Keratinocyte (primary cell): ENCODE results near the gene VCAN. TPM values are rescaled to one million over a fixed set of nuclear protein-coding genes. Genes with fewer than 3 reads are reported as not detected.

Experiments used
- DNase-seq: peaks from one replicate; pipeline ENCODE4 v3.0.0-alpha.2; 2011; ENCODE audit warnings: low read depth, missing footprints, low spot score
- FAIRE-seq: peaks from 2 replicates; lab custom pipeline; 2011; peaks lifted over from hg19 to GRCh38; lab: Jason Lieb, UNC
- H2AFZ ChIP-seq: 2 replicates; pipeline ENCODE4 v1.6.0; 2012; ENCODE audit warnings: low read length, control low read depth, inconsistent platforms; ENCODE audit not compliant: control insufficient read depth
- H3K27ac ChIP-seq: 2 replicates; pipeline ENCODE4 v1.5.1; 2011; ENCODE audit warnings: low read length; ENCODE audit not compliant: control insufficient read depth, insufficient read depth
- H3K27me3 ChIP-seq: 3 replicates; pipeline ENCODE4 v1.6.0; 2011; ENCODE audit warnings: low read length; ENCODE audit not compliant: control insufficient read depth, insufficient read depth; ENCODE audit errors: extremely low read depth
- H3K36me3 ChIP-seq, 2 experiments: 2 replicates in 1 of 2; 3 replicates in 1 of 2; pipeline ENCODE4 v1.5.1; 2011; ENCODE audit warnings: low read length in 2 of 2, mild to moderate bottlenecking in 1 of 2; ENCODE audit not compliant: control insufficient read depth in 2 of 2, insufficient read depth in 2 of 2; ENCODE audit errors: extremely low read depth in 1 of 2
- H3K4me1 ChIP-seq: 3 replicates; pipeline ENCODE4 v1.5.1; 2011; ENCODE audit warnings: low read length; ENCODE audit not compliant: control insufficient read depth, insufficient read depth; ENCODE audit errors: extremely low read depth
- H3K4me2 ChIP-seq: 3 replicates; pipeline ENCODE4 v1.6.0; 2011; ENCODE audit warnings: low read depth, low read length; ENCODE audit not compliant: control insufficient read depth, insufficient read depth; ENCODE audit errors: extremely low read depth
- H3K4me3 ChIP-seq, 3 experiments: fragments of 200-600 bp in 1 of 3; sonication (generic) in 1 of 3; 2 replicates in 2 of 3; 3 replicates in 1 of 3; pipeline ENCODE4 v1.5.1; 2011 to 2016; ENCODE audit warnings: low read length in 3 of 3, mild to moderate bottlenecking in 3 of 3, control low read depth in 2 of 3, inconsistent platforms in 1 of 3, low read depth in 1 of 3, mixed read lengths in 1 of 3, mixed run types in 1 of 3, moderate library complexity in 1 of 3; ENCODE audit not compliant: control insufficient read depth in 2 of 3, insufficient read depth in 2 of 3; ENCODE audit errors: extremely low read depth in 1 of 3
- H3K79me2 ChIP-seq: 2 replicates; pipeline ENCODE4 v1.6.0; 2012; ENCODE audit warnings: low read length; ENCODE audit not compliant: control insufficient read depth, insufficient read depth
- H3K9ac ChIP-seq: 3 replicates; pipeline ENCODE4 v1.6.0; 2011; ENCODE audit warnings: low read length; ENCODE audit not compliant: control insufficient read depth, insufficient read depth; ENCODE audit errors: extremely low read depth
- H3K9me1 ChIP-seq: 3 replicates; pipeline ENCODE4 v1.6.0; 2011; ENCODE audit warnings: low read length; ENCODE audit not compliant: control insufficient read depth, insufficient read depth; ENCODE audit errors: extremely low read depth
- H3K9me3 ChIP-seq: 2 replicates; pipeline ENCODE4 v1.5.1; 2012; ENCODE audit warnings: low read depth, low read length; ENCODE audit not compliant: control insufficient read depth
- H4K20me1 ChIP-seq: 3 replicates; pipeline ENCODE4 v1.6.0; 2011; ENCODE audit warnings: low read length; ENCODE audit not compliant: control insufficient read depth, insufficient read depth; ENCODE audit errors: extremely low read depth
- EZH2 ChIP-seq: IDR thresholded peaks from one replicate; pipeline ENCODE4 v1.6.1; 2012; ENCODE audit warnings: inconsistent platforms, mild to moderate bottlenecking, low read length, moderate library complexity
- dilution Hi-C: fragments of 300-500 bp; cut with MboI; formaldehyde crosslinking; loops from one replicate; pipeline ENCODE4 v1.7.0; 2020; ENCODE audit warnings: low sequenced_read_pairs; ENCODE audit not compliant: extremely low pct_ligation_motif_present
- polyA plus RNA-seq, 5 experiments: library from polyadenylated mRNA; depleted of rRNA in 3 of 5; stranded (reverse) in 3 of 5; stranded (forward) in 1 of 5; unstranded in 1 of 5; fragments of >200 nt; gene quantifications; 1 replicate in 1 of 5; 2 replicates in 3 of 5; 3 replicates in 1 of 5; pipeline versions ENCODE4 v1.2.1 to v1.2.3, GENCODE V29; 2011 to 2012; ENCODE audit warnings: missing spikeins in 2 of 5, low read depth in 1 of 5, low replicate concordance in 1 of 5
- TF ChIP-seq, protein P1 (sequence below), 3 experiments: IDR thresholded peaks in 1 of 3; conservative IDR thresholded peaks in 1 of 3; optimal IDR thresholded peaks in 1 of 3; 2 replicates in 2 of 3; 3 replicates in 1 of 3; pipeline versions ENCODE3 to v1.5.1; 2011; ENCODE audit warnings: low read length in 3 of 3, mild to moderate bottlenecking in 3 of 3, moderate library complexity in 2 of 3, control low read depth in 1 of 3, inconsistent platforms in 1 of 3; ENCODE audit not compliant: insufficient read depth in 2 of 3; ENCODE audit errors: extremely low read depth in 1 of 3

Gene VCAN
- polyA plus RNA-seq, 1 donor (not counting 4 experiments of a cell fraction or from before 2014, with no cell fraction given) = 1.9 TPM

DNA sequence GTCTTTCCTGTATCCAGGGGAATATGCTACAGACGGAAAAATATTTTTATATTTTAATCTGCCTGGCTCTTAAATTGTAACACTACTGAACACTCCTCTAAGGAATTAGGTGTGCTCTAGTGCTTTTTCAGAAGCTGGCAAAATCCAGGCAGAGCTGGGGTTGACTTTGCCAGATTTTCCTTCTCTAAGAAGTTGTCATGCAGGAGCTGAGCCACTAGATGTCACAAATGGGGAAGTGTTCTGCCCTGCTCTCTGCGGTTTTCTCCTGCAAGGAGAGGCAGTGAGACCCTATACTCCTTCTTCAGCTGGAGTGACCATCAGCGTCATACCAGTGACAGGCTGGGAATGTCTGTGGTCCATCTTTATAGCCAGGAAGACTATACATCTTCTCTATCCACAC, 136.6 kb downstream of the VCAN start:
- dilution Hi-C loops = no loop called here
- DNase-seq (no peak), FAIRE-seq (peak; percentile 39)
- Histone ChIP-seq H2AFZ (no peak overlapping the region), H3K9me3 (no peaks in the 10 kb centered on the region), H3K27me3 (no peaks in the 10 kb centered on the region), H3K4me2 (no peak overlapping the region), H3K4me3 (no peak overlapping the region), H3K9ac (no peak overlapping the region), H3K27ac (no peak overlapping the region), H4K20me1 (no peaks in the 10 kb centered on the region), H3K79me2 (no peaks in the 10 kb centered on the region), H3K9me1 (no peaks in the 10 kb centered on the region), H3K4me1 (no peaks in the 10 kb centered on the region), H3K36me3 (no peaks in the 10 kb centered on the region)
- no peak for TF ChIP-seq EZH2
- TF ChIP-seq, protein P1, sequence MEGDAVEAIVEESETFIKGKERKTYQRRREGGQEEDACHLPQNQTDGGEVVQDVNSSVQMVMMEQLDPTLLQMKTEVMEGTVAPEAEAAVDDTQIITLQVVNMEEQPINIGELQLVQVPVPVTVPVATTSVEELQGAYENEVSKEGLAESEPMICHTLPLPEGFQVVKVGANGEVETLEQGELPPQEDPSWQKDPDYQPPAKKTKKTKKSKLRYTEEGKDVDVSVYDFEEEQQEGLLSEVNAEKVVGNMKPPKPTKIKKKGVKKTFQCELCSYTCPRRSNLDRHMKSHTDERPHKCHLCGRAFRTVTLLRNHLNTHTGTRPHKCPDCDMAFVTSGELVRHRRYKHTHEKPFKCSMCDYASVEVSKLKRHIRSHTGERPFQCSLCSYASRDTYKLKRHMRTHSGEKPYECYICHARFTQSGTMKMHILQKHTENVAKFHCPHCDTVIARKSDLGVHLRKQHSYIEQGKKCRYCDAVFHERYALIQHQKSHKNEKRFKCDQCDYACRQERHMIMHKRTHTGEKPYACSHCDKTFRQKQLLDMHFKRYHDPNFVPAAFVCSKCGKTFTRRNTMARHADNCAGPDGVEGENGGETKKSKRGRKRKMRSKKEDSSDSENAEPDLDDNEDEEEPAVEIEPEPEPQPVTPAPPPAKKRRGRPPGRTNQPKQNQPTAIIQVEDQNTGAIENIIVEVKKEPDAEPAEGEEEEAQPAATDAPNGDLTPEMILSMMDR (optimal IDR thresholded peaks at IDR 0.05 in 1 of 3, IDR thresholded peaks at IDR 0.05 in 1 of 3, conservative IDR thresholded peaks at IDR 0.05 in 1 of 3; ENCODE audit: extremely low read depth in 1 of 3, insufficient read depth in 2 of 3, low read length in 3 of 3) = peak; percentile 28 to 63 (median 62)

DNA sequence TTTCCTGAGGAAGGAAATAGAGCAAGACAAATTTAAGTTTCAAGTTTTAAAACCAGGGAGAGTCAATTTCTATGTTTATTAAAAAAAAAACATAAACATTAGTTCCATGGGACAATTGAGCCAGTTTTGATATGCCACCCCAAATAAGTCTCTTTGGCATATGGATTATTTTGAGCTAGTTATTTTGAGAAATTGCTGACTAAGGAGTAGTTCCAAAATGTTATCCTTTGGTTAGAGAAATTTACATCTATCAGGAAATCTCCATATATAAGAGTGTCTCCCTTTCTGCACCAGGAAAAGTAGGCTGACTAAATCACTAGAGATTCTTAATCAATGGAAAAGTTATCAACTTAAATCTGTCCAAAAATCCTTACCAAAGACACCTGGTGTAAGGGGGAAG, 143.3 kb downstream of the VCAN start:
- Histone ChIP-seq H3K9ac (no peak overlapping the region), H2AFZ (no peak overlapping the region), H3K4me3 (no peak overlapping the region), H3K9me3 (no peaks in the 10 kb centered on the region), H3K9me1 (no peaks in the 10 kb centered on the region), H3K27me3 (no peaks in the 10 kb centered on the region), H3K4me1 (no peaks in the 10 kb centered on the region), H3K27ac (no peak overlapping the region), H3K79me2 (no peaks in the 10 kb centered on the region), H3K4me2 (no peak overlapping the region), H3K36me3 (no peaks in the 10 kb centered on the region), H4K20me1 (no peaks in the 10 kb centered on the region)
- dilution Hi-C loops = no loop called here
- no peak for TF ChIP-seq EZH2
- TF ChIP-seq, protein P1 (optimal IDR thresholded peaks at IDR 0.05 in 1 of 3, IDR thresholded peaks at IDR 0.05 in 1 of 3, conservative IDR thresholded peaks at IDR 0.05 in 1 of 3; ENCODE audit: extremely low read depth in 1 of 3, insufficient read depth in 2 of 3, low read length in 3 of 3) = no peak
- DNase-seq (no peak), FAIRE-seq (no peak)
